Duodenal mucosa (tissue), 2 donors: ENCODE results near the gene TNFRSF18.
"Not testable (repeated sequence)": the region's sequence is repeated elsewhere in the genome, so short reads cannot be mapped to it uniquely, and the experiment has no call there.

Experiments used
- H3K27ac ChIP-seq: one replicate; pipeline ENCODE4 v1.7.0; 2013; ENCODE audit warnings: low read depth, low read length
- H3K27me3 ChIP-seq, 2 donors: one replicate each; pipeline ENCODE4 v1.7.0; 2013; ENCODE audit warnings: low read length in 2 of 2, control low read depth in 1 of 2; ENCODE audit not compliant: insufficient read depth in 2 of 2, control insufficient read depth in 1 of 2
- H3K36me3 ChIP-seq, 2 donors: one replicate each; pipeline ENCODE4 v1.7.0; 2013; ENCODE audit warnings: low read length in 2 of 2, control low read depth in 1 of 2; ENCODE audit not compliant: insufficient read depth in 2 of 2, control insufficient read depth in 1 of 2
- H3K4me1 ChIP-seq, 2 donors: one replicate each; pipeline ENCODE4 v1.7.0; 2013; ENCODE audit warnings: low read length in 2 of 2, control low read depth in 1 of 2; ENCODE audit not compliant: insufficient read depth in 2 of 2, control insufficient read depth in 1 of 2
- H3K4me3 ChIP-seq, 2 donors: one replicate each; pipeline ENCODE4 v1.7.0; 2013; ENCODE audit warnings: low read length in 2 of 2, low read depth in 1 of 2
- H3K9ac ChIP-seq, 2 donors: one replicate each; pipeline ENCODE4 v1.7.0; 2013; ENCODE audit warnings: low read length in 2 of 2, low read depth in 1 of 2
- H3K9me3 ChIP-seq, 2 donors: one replicate each; pipeline ENCODE4 v1.7.0; 2013; ENCODE audit warnings: low read length in 2 of 2, control low read depth in 1 of 2; ENCODE audit not compliant: control insufficient read depth in 1 of 2

TNFRSF18 gene, protein sequence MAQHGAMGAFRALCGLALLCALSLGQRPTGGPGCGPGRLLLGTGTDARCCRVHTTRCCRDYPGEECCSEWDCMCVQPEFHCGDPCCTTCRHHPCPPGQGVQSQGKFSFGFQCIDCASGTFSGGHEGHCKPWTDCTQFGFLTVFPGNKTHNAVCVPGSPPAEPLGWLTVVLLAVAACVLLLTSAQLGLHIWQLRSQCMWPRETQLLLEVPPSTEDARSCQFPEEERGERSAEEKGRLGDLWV

GRCh38 chr1:1206376-1206965 is at the start of gene TNFRSF18:
TSS of gene TNFRSF18 (minus strand) at chr1:1206592. CDS start at chr1:1206571, 21 bp downstream.
- Histone ChIP-seq H3K9me3 (no peaks in the 10 kb centered on the region), H3K4me1 (peaks cover 11 to 14% of the 10 kb centered on the region in 2 donors), H3K9ac (peak within 1 kb of the TSS; percentile 39 to 43), H3K27me3 (peaks cover 20 to 30% of the 10 kb centered on the region in 2 donors), H3K36me3 (no peaks in the 10 kb centered on the region), H3K27ac (no peak within 1 kb of the TSS), H3K4me3 (peak within 1 kb of the TSS; percentile 29 to 50)

GRCh38 chr1:1255611-1256010 is 49.2 kb upstream of the TNFRSF18 start:
- Histone ChIP-seq H3K4me1 (peaks cover 0 to 6% of the 10 kb centered on the region in 2 donors), H3K27ac (no peak overlapping the region), H3K27me3 (no peaks in the 10 kb centered on the region), H3K4me3 (no peak overlapping the region), H3K9ac (no peak overlapping the region), H3K9me3 (no peaks in the 10 kb centered on the region), H3K36me3 (peaks cover 29 to 64% of the 10 kb centered on the region in 2 donors)

GRCh38 chr1:1255078-1255477 is 48.7 kb upstream of the TNFRSF18 start:
- Histone ChIP-seq H3K27ac (no peak overlapping the region), H3K9ac (no peak overlapping the region), H3K4me1 (peaks cover 0 to 7% of the 10 kb centered on the region in 2 donors), H3K9me3 (no peaks in the 10 kb centered on the region), H3K27me3 (no peaks in the 10 kb centered on the region), H3K4me3 (no peak overlapping the region), H3K36me3 (peaks cover 25 to 58% of the 10 kb centered on the region in 2 donors)

GRCh38 chr1:1254667-1254998 is 48.2 kb upstream of the TNFRSF18 start:
- peaks cover 23 to 54% of the 10 kb centered on the region in 2 donors for H3K36me3 ChIP-seq

DNA sequence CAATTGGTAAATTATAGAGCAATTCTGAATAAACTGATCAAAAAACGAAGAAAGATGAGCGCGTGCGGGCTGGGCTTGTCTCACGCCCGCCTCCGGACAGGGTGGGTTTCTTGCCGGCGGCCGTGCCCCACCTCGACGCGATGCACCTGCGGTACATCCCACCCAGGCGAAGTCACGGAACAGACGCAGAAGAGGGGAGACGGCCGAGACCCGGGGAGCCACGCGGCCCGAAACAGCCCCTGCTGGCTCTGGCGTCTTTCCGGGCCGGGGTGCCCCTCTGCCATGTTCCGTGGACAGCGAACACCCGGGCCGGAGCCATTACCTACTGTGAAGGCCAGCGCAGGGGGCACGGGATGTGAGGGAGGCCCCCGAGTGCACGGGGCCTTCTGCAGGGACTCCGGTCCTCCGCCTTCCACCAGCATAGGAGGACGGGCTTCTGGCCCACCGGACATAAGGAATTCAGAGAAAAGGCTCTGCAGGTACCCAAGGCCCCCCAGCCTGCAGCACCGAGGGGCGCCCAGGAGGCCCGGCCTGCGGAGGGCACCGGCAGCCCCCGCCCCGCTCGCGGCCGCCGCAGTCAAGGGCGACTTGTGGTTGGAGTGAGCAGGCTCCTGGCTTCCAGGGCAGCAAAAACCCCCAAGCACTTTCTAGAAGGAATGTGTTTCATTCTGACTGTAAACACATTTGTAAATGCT is 47.7 kb upstream of the TNFRSF18 start:
- no peak overlapping the region for H3K9ac ChIP-seq
- H3K36me3 ChIP-seq: peaks cover 20 to 50% of the 10 kb centered on the region in 2 donors
- H3K4me1 ChIP-seq: peaks cover 0 to 7% of the 10 kb centered on the region in 2 donors
- H3K27me3 ChIP-seq: no peaks in the 10 kb centered on the region
- no peak overlapping the region for H3K27ac ChIP-seq
- no peaks in the 10 kb centered on the region for H3K9me3 ChIP-seq
- H3K4me3 ChIP-seq: no peak overlapping the region

More at GRCh38 chr1:1254667-1254998, 48.2 kb upstream of the TNFRSF18 start:
- Histone ChIP-seq H3K9ac (no peak overlapping the region), H3K9me3 (no peaks in the 10 kb centered on the region), H3K27me3 (no peaks in the 10 kb centered on the region), H3K4me3 (no peak overlapping the region), H3K27ac (no peak overlapping the region), H3K4me1 (peaks cover 0 to 7% of the 10 kb centered on the region in 2 donors)

DNA sequence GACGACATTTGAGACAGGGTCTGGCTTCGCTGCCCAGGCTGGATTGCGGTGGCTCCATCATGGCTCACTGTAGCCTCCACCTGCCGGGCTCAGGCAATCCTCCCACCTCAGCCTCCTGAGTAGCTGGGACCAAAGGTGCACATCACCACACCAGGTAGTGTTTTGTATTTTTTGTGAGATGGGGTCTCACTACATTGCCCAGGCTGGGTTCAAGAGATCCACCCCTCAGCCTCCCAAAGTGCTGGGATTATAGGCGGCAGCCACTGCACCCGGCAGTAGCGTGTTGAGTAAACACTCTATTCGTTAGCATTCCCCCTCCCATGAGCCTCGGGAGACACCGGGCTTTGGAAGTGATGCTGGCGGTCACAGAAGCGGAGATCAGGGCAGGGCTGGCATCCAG is 46.9 kb upstream of the TNFRSF18 start:
- peaks cover 16 to 42% of the 10 kb centered on the region in 2 donors for H3K36me3 ChIP-seq
- no peak overlapping the region for H3K27ac ChIP-seq
- no peaks in the 10 kb centered on the region for H3K9me3 ChIP-seq
- no peak overlapping the region for H3K4me3 ChIP-seq
- peaks cover 0 to 3% of the 10 kb centered on the region in 2 donors for H3K4me1 ChIP-seq
- no peaks in the 10 kb centered on the region for H3K27me3 ChIP-seq
- no peak overlapping the region for H3K9ac ChIP-seq

- peaks cover 16 to 27% of the 10 kb centered on the region in 2 donors for H3K36me3 ChIP-seq
- no peak overlapping the region for H3K4me3 ChIP-seq
- peaks cover 0 to 13% of the 10 kb centered on the region in 2 donors for H3K27me3 ChIP-seq
- no peaks in the 10 kb centered on the region for H3K9me3 ChIP-seq
- no peak overlapping the region for H3K9ac ChIP-seq
- peaks cover 0 to 3% of the 10 kb centered on the region in 2 donors for H3K4me1 ChIP-seq
- no peak overlapping the region for H3K27ac ChIP-seq
Observed at GRCh38 chr1:1250786-1251284, 44.4 kb upstream of the TNFRSF18 start.

- peaks cover 0 to 18% of the 10 kb centered on the region in 2 donors for H3K27me3 ChIP-seq
- not testable (repeated sequence) for H3K4me1 ChIP-seq, H3K9me3 ChIP-seq, H3K36me3 ChIP-seq, H3K4me3 ChIP-seq, H3K9ac ChIP-seq, H3K27ac ChIP-seq
Observed at GRCh38 chr1:1248009-1248913, 41.9 kb upstream of the TNFRSF18 start.

DNA sequence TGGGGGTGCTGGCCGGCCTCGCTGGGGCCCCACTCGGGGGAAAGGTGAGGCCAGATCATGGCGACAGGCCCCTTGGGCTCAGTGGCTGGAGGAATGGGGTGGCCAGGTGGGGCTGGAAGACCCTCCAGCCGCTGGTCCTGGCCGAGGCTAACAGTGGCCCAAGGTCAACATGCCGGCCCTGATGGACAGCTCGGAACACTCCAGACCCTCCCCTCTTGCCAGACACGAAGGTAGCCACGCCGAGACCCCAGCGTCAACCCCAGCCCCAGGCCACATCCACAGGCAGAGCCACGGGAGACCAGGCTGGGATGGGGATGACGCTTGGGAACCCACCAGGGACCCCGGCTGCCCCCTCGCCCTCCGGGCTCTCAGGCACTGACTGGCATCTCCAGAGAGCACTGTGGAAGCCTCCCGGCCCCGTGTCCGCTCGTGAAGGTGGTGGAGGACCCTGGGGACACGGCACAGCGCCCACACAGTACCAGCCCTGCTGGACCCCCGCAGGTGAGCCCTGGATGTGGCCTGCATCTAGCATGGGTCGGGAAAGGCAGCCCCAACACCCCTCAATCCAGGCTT is 41.0 kb upstream of the TNFRSF18 start:
- Histone ChIP-seq H3K4me1 (peaks cover 0 to 3% of the 10 kb centered on the region in 2 donors), H3K27ac (no peak overlapping the region), H3K9ac (no peak overlapping the region), H3K36me3 (peaks cover under 1% of the 10 kb centered on the region in 2 donors), H3K9me3 (no peaks in the 10 kb centered on the region), H3K27me3 (peaks cover 0 to 18% of the 10 kb centered on the region in 2 donors), H3K4me3 (no peak overlapping the region)
